ENCODE results near the gene RASA3.

DNA sequence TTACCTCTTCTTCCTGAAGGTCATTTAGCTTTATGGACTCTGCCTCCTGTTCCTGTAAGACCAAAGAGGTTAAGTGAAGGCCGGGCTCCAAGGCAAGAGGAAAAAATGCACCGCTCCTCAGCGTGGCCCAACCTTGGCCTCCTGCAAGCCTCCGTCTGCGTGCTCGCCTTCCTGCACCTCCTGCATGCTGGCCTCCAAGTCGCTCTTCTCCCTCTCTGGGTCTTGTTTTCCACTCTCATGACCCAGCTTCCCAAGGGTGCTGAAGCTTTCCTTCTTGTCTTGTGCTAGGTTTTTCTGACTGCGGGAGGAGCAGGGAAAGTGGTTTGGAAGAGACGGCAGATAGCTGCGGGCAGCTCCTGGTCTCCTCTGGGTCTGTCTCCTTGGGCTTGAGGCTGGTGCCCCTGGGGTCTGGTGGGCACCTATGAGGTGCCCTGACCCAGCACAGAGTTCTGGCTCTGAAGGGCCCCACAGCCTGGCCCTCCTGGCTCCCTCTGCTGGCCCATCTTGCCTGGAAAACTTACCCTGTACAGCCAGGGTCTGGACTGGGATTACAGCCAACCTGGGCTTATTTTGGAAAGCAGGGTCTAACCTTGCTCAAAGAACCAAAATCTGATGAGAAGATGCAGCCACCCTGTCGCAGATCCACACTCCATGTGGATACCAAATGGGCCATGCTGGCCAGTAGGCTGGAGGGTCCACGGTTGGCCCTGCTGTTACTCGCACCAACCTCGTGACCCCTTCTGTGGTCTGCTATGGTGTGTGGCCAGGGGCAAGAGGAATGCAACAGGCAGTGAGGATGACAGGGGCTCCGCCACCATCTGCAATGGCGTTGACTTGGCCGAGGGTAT, 163.7 kb downstream of the RASA3 start:
- TF ChIP-seq, protein P1, sequence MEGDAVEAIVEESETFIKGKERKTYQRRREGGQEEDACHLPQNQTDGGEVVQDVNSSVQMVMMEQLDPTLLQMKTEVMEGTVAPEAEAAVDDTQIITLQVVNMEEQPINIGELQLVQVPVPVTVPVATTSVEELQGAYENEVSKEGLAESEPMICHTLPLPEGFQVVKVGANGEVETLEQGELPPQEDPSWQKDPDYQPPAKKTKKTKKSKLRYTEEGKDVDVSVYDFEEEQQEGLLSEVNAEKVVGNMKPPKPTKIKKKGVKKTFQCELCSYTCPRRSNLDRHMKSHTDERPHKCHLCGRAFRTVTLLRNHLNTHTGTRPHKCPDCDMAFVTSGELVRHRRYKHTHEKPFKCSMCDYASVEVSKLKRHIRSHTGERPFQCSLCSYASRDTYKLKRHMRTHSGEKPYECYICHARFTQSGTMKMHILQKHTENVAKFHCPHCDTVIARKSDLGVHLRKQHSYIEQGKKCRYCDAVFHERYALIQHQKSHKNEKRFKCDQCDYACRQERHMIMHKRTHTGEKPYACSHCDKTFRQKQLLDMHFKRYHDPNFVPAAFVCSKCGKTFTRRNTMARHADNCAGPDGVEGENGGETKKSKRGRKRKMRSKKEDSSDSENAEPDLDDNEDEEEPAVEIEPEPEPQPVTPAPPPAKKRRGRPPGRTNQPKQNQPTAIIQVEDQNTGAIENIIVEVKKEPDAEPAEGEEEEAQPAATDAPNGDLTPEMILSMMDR (IDR thresholded peaks at IDR 0.05), result no peak
- no peak for TF ChIP-seq POLR2A (IDR thresholded peaks at IDR 0.05)
